Rectal smooth muscle tissue (tissue), 1 donor: ENCODE results near the gene PICK1.
"Not testable (repeated sequence)": the region's sequence is repeated elsewhere in the genome, so short reads cannot be mapped to it uniquely, and the experiment has no call there.

ENCODE experiments used
- H3K27ac ChIP-seq: one replicate; pipeline ENCODE4 v1.7.0; 2013; ENCODE audit warnings: low read depth, low read length, inconsistent platforms
- H3K27me3 ChIP-seq: one replicate; pipeline ENCODE4 v1.7.0; 2013; ENCODE audit warnings: low read length; ENCODE audit not compliant: control insufficient read depth, insufficient read depth
- H3K36me3 ChIP-seq: one replicate; pipeline ENCODE4 v1.7.0; 2013; ENCODE audit warnings: low read length; ENCODE audit not compliant: control insufficient read depth, insufficient read depth
- H3K4me1 ChIP-seq: one replicate; pipeline ENCODE4 v1.7.0; 2013; ENCODE audit warnings: low read length; ENCODE audit not compliant: control insufficient read depth, insufficient read depth
- H3K4me3 ChIP-seq: one replicate; pipeline ENCODE4 v1.7.0; 2013; ENCODE audit warnings: low read length
- H3K9ac ChIP-seq: one replicate; pipeline ENCODE4 v1.7.0; 2013; ENCODE audit warnings: low read length

The PICK1 gene

GRCh38 chr22:38115423-38116205 is 58.4 kb downstream of the PICK1 start:
- Histone ChIP-seq H3K4me1 (no peaks in the 10 kb centered on the region), H3K9ac (no peak overlapping the region), H3K36me3 (no peaks in the 10 kb centered on the region), H3K4me3 (no peak overlapping the region), H3K27ac (no peak overlapping the region), H3K27me3 (no peaks in the 10 kb centered on the region)

GRCh38 chr22:38117556-38117955 is 60.4 kb downstream of the PICK1 start:
- H3K9ac ChIP-seq, H3K27ac ChIP-seq, H3K4me3 ChIP-seq, H3K36me3 ChIP-seq, H3K4me1 ChIP-seq, H3K27me3 ChIP-seq: not testable (repeated sequence)

- Histone ChIP-seq H3K27ac (no peak overlapping the region), H3K36me3 (no peaks in the 10 kb centered on the region), H3K27me3 (no peaks in the 10 kb centered on the region), H3K4me3 (no peak overlapping the region), H3K4me1 (no peaks in the 10 kb centered on the region), H3K9ac (no peak overlapping the region)
Measured at GRCh38 chr22:38118182-38118581, 61.0 kb downstream of the PICK1 start.

- H3K4me1 ChIP-seq, H3K4me3 ChIP-seq, H3K27me3 ChIP-seq, H3K36me3 ChIP-seq, H3K27ac ChIP-seq, H3K9ac ChIP-seq: not testable (repeated sequence)
Measured at GRCh38 chr22:38118747-38119146, 61.5 kb downstream of the PICK1 start.

GRCh38 chr22:38120359-38121110 is 63.3 kb downstream of the PICK1 start:
- Histone ChIP-seq H3K4me3 (no peak overlapping the region), H3K4me1 (no peaks in the 10 kb centered on the region), H3K9ac (no peak overlapping the region), H3K27ac (no peak overlapping the region), H3K36me3 (no peaks in the 10 kb centered on the region), H3K27me3 (no peaks in the 10 kb centered on the region)

- Histone ChIP-seq H3K27me3 (no peaks in the 10 kb centered on the region), H3K4me3 (no peak overlapping the region), H3K36me3 (no peaks in the 10 kb centered on the region), H3K4me1 (no peaks in the 10 kb centered on the region), H3K9ac (no peak overlapping the region), H3K27ac (no peak overlapping the region)
Measured at GRCh38 chr22:38122616-38123015, 65.4 kb downstream of the PICK1 start.

- Histone ChIP-seq H3K9ac (no peak overlapping the region), H3K4me3 (no peak overlapping the region), H3K36me3 (no peaks in the 10 kb centered on the region), H3K27me3 (no peaks in the 10 kb centered on the region), H3K27ac (no peak overlapping the region), H3K4me1 (no peaks in the 10 kb centered on the region)
Measured at GRCh38 chr22:38124236-38124974, 67.2 kb downstream of the PICK1 start.

- H3K27me3 ChIP-seq: no peaks in the 10 kb centered on the region
- H3K9ac ChIP-seq: no peak overlapping the region
- no peak overlapping the region for H3K27ac ChIP-seq
- H3K4me1 ChIP-seq: no peaks in the 10 kb centered on the region
- no peaks in the 10 kb centered on the region for H3K36me3 ChIP-seq
- H3K4me3 ChIP-seq: no peak overlapping the region
Measured at GRCh38 chr22:38125038-38125610, 67.9 kb downstream of the PICK1 start.
